DND-41 (cell line): Measurements from ENCODE around the gene DEGS1.

Experiments used
- CTCF ChIP-seq: IDR thresholded peaks from 2 replicates; pipeline ENCODE4 v1.5.1; 2012; ENCODE audit warnings: borderline replicate concordance, low read length, moderate library complexity, mild to moderate bottlenecking; ENCODE audit not compliant: poor library complexity, severe bottlenecking; ENCODE audit errors: extremely low read depth
- EZH2 ChIP-seq: IDR thresholded peaks from 3 replicates; pipeline ENCODE4 v1.6.1; 2012; ENCODE audit warnings: borderline replicate concordance, low read depth, mild to moderate bottlenecking, moderate library complexity, low read length, inconsistent platforms; ENCODE audit not compliant: severe bottlenecking

- TF ChIP-seq CTCF (no peak), EZH2 (no peak)
These were observed 52.9 kb downstream of the DEGS1 start for GRCh38 chr1:224235813-224236493.
